SU-DHL-6 (cell line): ENCODE results near the gene DNALI1.

Source experiments
- CTCF ChIP-seq: fragments of 200-600 bp; sonication (generic); IDR thresholded peaks from one replicate; pipeline ENCODE4 v1.5.1; 2017; ENCODE audit warnings: antibody characterized with exemption, mild to moderate bottlenecking, low read length, moderate library complexity; ENCODE audit not compliant: insufficient read depth, poor library complexity, severe bottlenecking
- EZH2phosphoT487 ChIP-seq: fragments of 200-600 bp; sonication (generic), shearing (Covaris generic); conservative IDR thresholded peaks from 2 replicates; pipeline ENCODE4 v1.6.1; 2018; ENCODE audit warnings: mild to moderate bottlenecking, antibody characterized with exemption, low read length, moderate library complexity, mixed read lengths

GRCh38 chr1:37556712-37557196 lies at the start of gene DNALI1:
- TF ChIP-seq CTCF (no peak), EZH2phosphoT487 (no peak)
